Neural crest cell (in vitro differentiated cells): Measurements from ENCODE around the gene TBC1D14. TPM values are rescaled to one million over a fixed set of nuclear protein-coding genes. Genes with fewer than 3 reads are reported as not detected.

Experiments
- DNase-seq: peaks from one replicate; pipeline ENCODE4 v3.0.0; 2021; ENCODE audit warnings: low read depth, mixed read lengths, low spot score
- H3K27ac Mint-ChIP-seq: one replicate; pipeline ENCODE4 v1.8.0; 2021; ENCODE audit warnings: mild to moderate bottlenecking, mixed read lengths; ENCODE audit not compliant: unreplicated experiment
- H3K27me3 Mint-ChIP-seq: 2 replicates; pipeline ENCODE4 v1.8.0; 2021; ENCODE audit warnings: low read depth, mild to moderate bottlenecking, mixed read lengths
- H3K36me3 Mint-ChIP-seq: 2 replicates; pipeline ENCODE4 v1.8.0; 2021; ENCODE audit warnings: low read depth, mild to moderate bottlenecking, mixed read lengths
- H3K4me1 Mint-ChIP-seq: 2 replicates; pipeline ENCODE4 v1.8.0; 2021; ENCODE audit warnings: mixed read lengths
- H3K4me3 Mint-ChIP-seq: one replicate; pipeline ENCODE4 v1.8.0; 2021; ENCODE audit warnings: mild to moderate bottlenecking, mixed read lengths
- H3K9me3 Mint-ChIP-seq: 2 replicates; pipeline ENCODE4 v1.8.0; 2021; ENCODE audit warnings: mixed read lengths
- CTCF ChIP-seq: fragments of 200-600 bp; sonication (generic); conservative IDR thresholded peaks from 2 replicates; pipeline ENCODE4 v1.5.0; 2021; ENCODE audit warnings: antibody characterized with exemption, mild to moderate bottlenecking
- total RNA-seq: library from RNA; stranded (reverse); gene quantifications from 2 replicates; pipeline ENCODE4 v1.2.1, GENCODE V29; 2021

Gene TBC1D14
- total RNA-seq, 1 donor from 2014 or later = 56.3 TPM

GRCh38 chr4:6939761-6940743 is 30.4 kb downstream of the TBC1D14 start:
- Mint-ChIP-seq H3K4me1 (peaks cover 73% of the 10 kb centered on the region), H3K27ac (no peak overlapping the region), H3K4me3 (no peak overlapping the region), H3K9me3 (no peaks in the 10 kb centered on the region), H3K36me3 (peaks cover 5% of the 10 kb centered on the region), H3K27me3 (no peaks in the 10 kb centered on the region)
- TF ChIP-seq CTCF = no peak
- DNase-seq = no peak

GRCh38 chr4:6940744-6941137 is 31.1 kb downstream of the TBC1D14 start:
- H3K27me3 Mint-ChIP-seq = no peaks in the 10 kb centered on the region
- TF ChIP-seq CTCF = no peak
- no peak overlapping the region for H3K27ac Mint-ChIP-seq
- H3K4me1 Mint-ChIP-seq = peaks cover 73% of the 10 kb centered on the region
- no peak overlapping the region for H3K4me3 Mint-ChIP-seq
- no peak for DNase-seq
- no peaks in the 10 kb centered on the region for H3K9me3 Mint-ChIP-seq
- H3K36me3 Mint-ChIP-seq = peaks cover 5% of the 10 kb centered on the region

- H3K4me1 Mint-ChIP-seq = peaks cover 65% of the 10 kb centered on the region
- no peak for TF ChIP-seq CTCF
- H3K4me3 Mint-ChIP-seq = no peak overlapping the region
Observed at GRCh38 chr4:6941796-6942195, 32.2 kb downstream of the TBC1D14 start.

GRCh38 chr4:6942238-6942800 is 32.7 kb downstream of the TBC1D14 start:
- Mint-ChIP-seq H3K27ac (no peak overlapping the region), H3K36me3 (no peaks in the 10 kb centered on the region), H3K9me3 (no peaks in the 10 kb centered on the region), H3K4me1 (peaks cover 64% of the 10 kb centered on the region), H3K4me3 (no peak overlapping the region), H3K27me3 (no peaks in the 10 kb centered on the region)
- no peak for DNase-seq
- TF ChIP-seq CTCF = no peak

More at GRCh38 chr4:6941796-6942195, 32.2 kb downstream of the TBC1D14 start:
- Mint-ChIP-seq H3K36me3 (no peaks in the 10 kb centered on the region), H3K9me3 (no peaks in the 10 kb centered on the region), H3K27me3 (no peaks in the 10 kb centered on the region), H3K27ac (no peak overlapping the region)
- DNase-seq = no peak

GRCh38 chr4:6943012-6943884 is 33.6 kb downstream of the TBC1D14 start:
- H3K36me3 Mint-ChIP-seq = no peaks in the 10 kb centered on the region
- H3K4me3 Mint-ChIP-seq = no peak overlapping the region
- TF ChIP-seq CTCF = no peak
- no peaks in the 10 kb centered on the region for H3K27me3 Mint-ChIP-seq
- no peaks in the 10 kb centered on the region for H3K9me3 Mint-ChIP-seq
- DNase-seq = no peak
- H3K27ac Mint-ChIP-seq = peak overlapping the region; percentile 70
- peaks cover 56% of the 10 kb centered on the region for H3K4me1 Mint-ChIP-seq
